Nephron progenitor cell (in vitro differentiated cells): ENCODE data around the gene PKP3.

ENCODE experiments used
- DNase-seq: peaks from one replicate; pipeline ENCODE4 v3.0.0; 2021
- H3K27ac Mint-ChIP-seq: 2 replicates; pipeline ENCODE4 v1.8.0; 2021; ENCODE audit warnings: mild to moderate bottlenecking, moderate library complexity, mixed read lengths
- H3K27me3 Mint-ChIP-seq: 2 replicates; pipeline ENCODE4 v1.8.0; 2021; ENCODE audit warnings: mild to moderate bottlenecking, low read depth, mixed read lengths; ENCODE audit not compliant: poor library complexity
- H3K36me3 Mint-ChIP-seq: 2 replicates; pipeline ENCODE4 v1.8.0; 2021; ENCODE audit warnings: low read depth, mixed read lengths
- H3K4me1 Mint-ChIP-seq: 2 replicates; pipeline ENCODE4 v1.8.0; 2021; ENCODE audit warnings: mixed read lengths
- H3K4me3 Mint-ChIP-seq: 2 replicates; pipeline ENCODE4 v1.8.0; 2021; ENCODE audit warnings: mild to moderate bottlenecking, moderate library complexity, mixed read lengths
- H3K9me3 Mint-ChIP-seq: 2 replicates; pipeline ENCODE4 v1.8.0; 2021; ENCODE audit warnings: mild to moderate bottlenecking, moderate library complexity, mixed read lengths
- CTCF ChIP-seq: fragments of 200-600 bp; sonication (generic); IDR thresholded peaks from 2 replicates; pipeline ENCODE4 v1.5.0; 2021; ENCODE audit warnings: antibody characterized with exemption

Gene PKP3

GRCh38 chr11:363948-364761, 29.9 kb upstream of the PKP3 start:
- Mint-ChIP-seq H3K4me3 (no peak overlapping the region), H3K36me3 (peaks cover 6% of the 10 kb centered on the region), H3K27ac (no peak overlapping the region), H3K27me3 (peaks cover 9% of the 10 kb centered on the region), H3K9me3 (peaks cover 21% of the 10 kb centered on the region), H3K4me1 (peaks cover 25% of the 10 kb centered on the region)
- TF ChIP-seq CTCF = no peak
- peak; percentile 10 for DNase-seq

GRCh38 chr11:364991-365725, 28.9 kb upstream of the PKP3 start:
- no peak overlapping the region for H3K27ac Mint-ChIP-seq
- H3K4me1 Mint-ChIP-seq = peaks cover 25% of the 10 kb centered on the region
- peaks cover 9% of the 10 kb centered on the region for H3K27me3 Mint-ChIP-seq
- H3K9me3 Mint-ChIP-seq = peaks cover 21% of the 10 kb centered on the region
- DNase-seq = peak; percentile 1
- no peak overlapping the region for H3K4me3 Mint-ChIP-seq
- TF ChIP-seq CTCF = no peak
- peaks cover 6% of the 10 kb centered on the region for H3K36me3 Mint-ChIP-seq

GRCh38 chr11:365831-366230, 28.2 kb upstream of the PKP3 start:
- no peak for DNase-seq
- no peak for TF ChIP-seq CTCF
- Mint-ChIP-seq H3K36me3 (peaks cover 6% of the 10 kb centered on the region), H3K4me3 (no peak overlapping the region), H3K27me3 (peaks cover 9% of the 10 kb centered on the region), H3K9me3 (peaks cover 21% of the 10 kb centered on the region), H3K4me1 (peaks cover 32% of the 10 kb centered on the region), H3K27ac (no peak overlapping the region)

- TF ChIP-seq CTCF = no peak
- no peak for DNase-seq
- H3K27me3 Mint-ChIP-seq = peaks cover 12% of the 10 kb centered on the region
- peak overlapping the region; percentile 89 for H3K4me3 Mint-ChIP-seq
- H3K9me3 Mint-ChIP-seq = peaks cover 18% of the 10 kb centered on the region
- H3K36me3 Mint-ChIP-seq = peaks cover 20% of the 10 kb centered on the region
- peaks cover 37% of the 10 kb centered on the region for H3K4me1 Mint-ChIP-seq
- peak overlapping the region; percentile 16 for H3K27ac Mint-ChIP-seq
Observed at GRCh38 chr11:367956-368413, 26.0 kb upstream of the PKP3 start.

- no peak for TF ChIP-seq CTCF
- Mint-ChIP-seq H3K27me3 (peaks cover 12% of the 10 kb centered on the region), H3K36me3 (peaks cover 23% of the 10 kb centered on the region), H3K27ac (peak overlapping the region; percentile 92), H3K4me1 (peaks cover 37% of the 10 kb centered on the region), H3K4me3 (peak overlapping the region; percentile 89), H3K9me3 (peaks cover 18% of the 10 kb centered on the region)
- peak; percentile 65 for DNase-seq
Observed at GRCh38 chr11:368414-369335, 25.3 kb upstream of the PKP3 start.
